Renal cortical epithelial cell (primary cell): ENCODE data around the gene CDK7. TPM values are rescaled to one million over a fixed set of nuclear protein-coding genes. Genes with fewer than 3 reads are reported as not detected.
"Not testable (repeated sequence)": the region's sequence is repeated elsewhere in the genome, so short reads cannot be mapped to it uniquely, and the experiment has no call there.

Experiments
- DNase-seq: peaks from one replicate; pipeline ENCODE4 v3.0.0-alpha.2; 2011; ENCODE audit warnings: low read depth
- total RNA-seq: library from RNA; depleted of rRNA; stranded (reverse); fragments of >200 nt; gene quantifications from 2 replicates; pipeline ENCODE4 v1.2.3, GENCODE V29; 2014

The CDK7 gene
- total RNA-seq, 1 donor from 2014 or later, result 59.7 TPM

DNA sequence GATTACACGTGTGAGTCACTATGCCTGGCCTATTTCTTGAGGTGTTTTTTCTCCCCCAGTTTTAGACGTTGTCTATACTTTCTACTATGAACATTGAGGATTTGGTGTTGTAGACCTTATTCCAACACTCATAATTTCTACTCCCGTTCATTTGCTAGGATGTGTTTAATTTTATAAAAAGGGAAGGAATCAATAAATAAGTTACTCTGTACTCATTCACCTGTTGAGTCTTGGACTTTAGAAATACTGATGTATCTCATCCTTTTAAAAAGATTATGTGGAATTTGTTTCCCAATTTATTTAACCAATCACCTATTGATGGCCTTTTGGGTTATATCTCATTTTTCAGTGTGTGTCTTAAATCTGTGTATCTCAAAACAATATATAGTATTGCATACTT, 3.2 kb downstream of the CDK7 start:
- DNase-seq, result no peak

GRCh38 chr5:69238760-69239251, 4.1 kb downstream of the CDK7 start:
- DNase-seq, result peak; percentile 76

GRCh38 chr5:69242215-69242927, 7.7 kb downstream of the CDK7 start:
- no peak for DNase-seq

GRCh38 chr5:69245031-69245430, 10.3 kb downstream of the CDK7 start:
- DNase-seq, result no peak

GRCh38 chr5:69248019-69248418, 13.3 kb downstream of the CDK7 start:
- no peak for DNase-seq

GRCh38 chr5:69250593-69250992, 15.9 kb downstream of the CDK7 start:
- no peak for DNase-seq

DNA sequence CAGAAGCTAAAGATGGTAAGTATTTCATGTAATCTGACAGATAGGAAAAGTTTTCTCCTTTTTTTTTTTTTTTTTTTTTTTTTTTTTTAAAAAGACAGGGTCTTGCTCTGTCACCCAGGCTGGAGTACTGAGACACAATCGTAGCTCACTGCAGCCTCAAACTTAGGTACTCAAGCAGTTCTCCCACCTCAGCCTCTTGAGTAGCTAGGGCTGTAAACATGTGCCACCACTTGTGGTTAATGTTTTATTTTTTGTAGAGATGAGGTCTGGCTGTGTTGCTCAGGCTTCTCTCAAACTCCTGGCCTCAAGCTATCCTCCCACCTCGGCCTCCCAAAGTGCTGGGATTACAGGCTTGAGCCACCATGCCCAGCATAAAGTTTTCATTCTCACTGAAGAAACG, 17.8 kb downstream of the CDK7 start:
- DNase-seq, result no peak

DNA sequence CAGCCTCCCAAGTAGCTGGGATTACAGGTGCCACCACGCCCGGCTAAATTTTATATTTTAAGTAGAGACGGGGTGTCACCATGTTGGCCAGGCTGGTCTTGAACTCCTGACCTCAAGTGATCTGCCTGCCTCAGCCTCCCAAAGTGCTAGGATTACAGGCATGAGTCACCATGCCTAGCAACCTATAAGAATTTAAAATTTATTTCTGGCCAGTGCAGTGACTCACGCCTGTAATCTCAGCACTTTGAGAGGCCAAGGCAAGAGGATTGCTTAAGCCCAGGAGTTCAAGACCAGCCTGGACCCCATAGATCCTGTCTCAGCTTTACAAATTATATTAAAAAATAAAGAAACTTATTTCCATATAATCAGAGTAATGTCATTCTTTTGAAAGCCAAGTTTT, 21.3 kb downstream of the CDK7 start:
- not testable (repeated sequence) for DNase-seq

GRCh38 chr5:69257577-69257976, 22.9 kb downstream of the CDK7 start:
- no peak for DNase-seq

GRCh38 chr5:69261034-69261433, 26.3 kb downstream of the CDK7 start:
- DNase-seq, result peak; percentile 52

DNA sequence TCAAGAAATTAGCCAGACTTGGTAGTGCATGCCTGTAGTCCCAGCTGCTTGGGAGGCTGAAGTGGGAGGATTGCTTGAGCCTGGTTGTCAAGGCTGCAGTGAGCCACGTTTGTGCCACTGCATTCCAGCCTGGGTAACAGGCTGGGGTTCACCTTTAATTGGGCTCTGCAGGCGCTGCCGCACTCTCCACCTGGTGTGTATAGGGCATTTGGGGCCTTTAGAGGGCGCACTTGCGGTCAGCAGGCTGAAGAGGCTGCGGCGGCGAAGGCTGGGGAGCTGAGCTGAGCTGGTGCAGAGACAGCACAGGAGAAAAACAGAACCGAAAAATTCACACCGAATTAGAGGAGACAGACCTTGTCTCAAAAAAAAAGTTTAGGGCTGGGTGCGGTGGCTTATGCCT, 31.2 kb downstream of the CDK7 start:
- DNase-seq, result no peak

GRCh38 chr5:69268899-69269298, 34.2 kb downstream of the CDK7 start:
- DNase-seq, result no peak

- DNase-seq, result peak; percentile 21
These were observed 36.2 kb downstream of the CDK7 start for GRCh38 chr5:69270840-69271239.

GRCh38 chr5:69271376-69271775, 36.7 kb downstream of the CDK7 start:
- peak; percentile 36 for DNase-seq

DNA sequence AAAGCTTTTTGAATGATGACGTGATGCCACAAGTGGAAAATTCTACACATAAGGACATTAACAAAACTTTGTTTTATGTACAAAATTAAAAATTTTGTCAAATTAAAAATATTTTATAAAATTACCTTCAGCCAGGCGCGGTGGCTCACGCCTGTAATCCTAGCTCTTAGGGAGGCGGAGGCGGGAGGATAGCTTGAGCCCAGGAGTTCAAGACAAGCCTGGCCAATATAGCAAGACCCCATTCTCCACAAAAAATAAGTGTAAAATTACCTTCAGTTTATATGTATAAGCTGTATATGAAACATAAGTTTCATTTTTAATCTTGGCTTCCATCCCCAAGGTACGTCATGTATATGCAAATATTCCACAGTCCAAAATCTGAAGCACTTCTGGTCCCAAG, 40.9 kb downstream of the CDK7 start:
- DNase-seq, result no peak

- DNase-seq, result peak; percentile 76
These were observed 41.9 kb downstream of the CDK7 start for GRCh38 chr5:69276422-69277174.

DNA sequence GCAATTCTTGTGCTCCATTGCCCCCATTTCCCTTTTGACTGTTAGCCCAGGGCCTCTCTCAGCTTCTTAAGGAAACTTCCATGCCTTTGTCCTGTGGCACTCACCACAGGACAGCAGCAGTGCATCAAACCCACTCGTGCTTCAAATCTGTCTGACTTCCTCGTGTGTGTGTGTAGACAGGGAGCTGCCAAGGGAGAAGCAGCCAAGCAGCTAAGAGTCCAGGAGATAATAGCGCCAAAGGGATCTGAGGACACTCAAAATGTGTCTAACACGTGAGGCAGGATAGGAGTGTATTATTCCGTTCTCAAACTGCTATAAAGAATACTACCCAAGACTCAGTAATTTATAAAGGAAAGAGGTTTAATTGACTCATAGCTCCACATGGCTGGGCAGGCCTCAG, 44.8 kb downstream of the CDK7 start:
- no peak for DNase-seq

DNA sequence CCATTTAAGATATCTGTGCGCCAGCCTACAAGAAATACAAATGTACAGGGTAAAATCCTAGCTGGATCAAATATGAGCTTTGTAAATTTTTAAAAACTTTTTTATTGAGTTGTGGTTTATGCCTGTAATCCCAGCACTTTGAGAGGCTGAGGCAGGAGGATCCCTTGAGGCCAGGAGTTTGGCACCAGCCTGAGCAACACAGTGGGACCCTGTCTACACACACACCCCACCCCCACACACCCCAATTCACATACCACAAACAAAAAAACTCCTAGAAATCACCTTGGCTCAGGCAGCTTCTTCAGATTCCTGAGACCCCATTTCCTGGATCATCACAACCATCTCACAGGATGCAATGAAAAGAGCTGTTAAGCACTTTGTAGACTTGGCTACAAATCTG, 46.4 kb downstream of the CDK7 start:
- DNase-seq, result no peak

DNA sequence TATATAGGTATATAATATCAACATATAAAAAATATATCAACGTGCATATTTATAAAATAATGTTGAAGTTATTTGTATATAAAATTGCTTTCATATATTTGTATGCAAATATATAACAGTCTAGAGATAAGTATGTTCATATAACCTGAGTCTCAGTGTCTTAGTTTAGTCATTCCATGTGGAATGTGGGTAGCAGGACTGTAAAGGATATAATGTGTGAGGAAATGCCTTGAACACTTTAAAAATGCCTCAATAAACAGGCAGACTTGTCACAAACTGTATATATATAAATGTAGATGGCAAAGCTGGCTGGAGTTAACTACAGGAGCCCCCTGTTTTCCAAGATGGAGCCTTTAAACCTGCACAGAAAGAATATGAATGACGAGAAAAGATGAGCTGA, 49.5 kb downstream of the CDK7 start:
- no peak for DNase-seq

GRCh38 chr5:69285448-69286116, 50.9 kb downstream of the CDK7 start:
- no peak for DNase-seq

DNA sequence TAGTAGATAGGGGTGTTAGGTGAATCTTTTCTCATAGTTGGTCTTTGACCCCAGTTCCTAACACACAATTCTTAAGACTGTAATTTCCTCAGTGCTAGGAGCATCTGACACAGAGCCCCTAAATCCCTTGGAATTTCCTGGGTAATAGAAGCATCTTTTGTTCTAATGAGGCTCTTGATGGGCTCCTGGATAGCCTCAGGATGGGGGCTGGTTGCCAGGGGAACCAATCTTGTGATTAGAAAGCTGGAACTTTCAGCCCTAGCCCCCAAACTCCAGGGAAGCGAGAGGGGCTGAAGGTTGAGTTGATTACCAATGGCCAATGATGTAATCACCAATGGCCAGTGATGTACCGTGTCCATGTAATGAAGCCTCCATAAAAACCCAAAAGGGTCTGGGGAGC, 53.4 kb downstream of the CDK7 start:
- no peak for DNase-seq

- DNase-seq, result no peak
These were observed 54.0 kb downstream of the CDK7 start for GRCh38 chr5:69288688-69289087.

GRCh38 chr5:69292306-69292705, 57.6 kb downstream of the CDK7 start:
- DNase-seq, result no peak
